Panc1 (cell line): ENCODE data around the gene EML1. TPM values are rescaled to one million over a fixed set of nuclear protein-coding genes. Genes with fewer than 3 reads are reported as not detected.

Source experiments
- ATAC-seq: fragments of 200-7000 bp; cut with Tn5 transposase; 2 replicates; pipeline ENCODE4 v1.9.1; 2020; ENCODE audit warnings: mild to moderate bottlenecking, moderate library complexity
- BruUV-seq: library from RNA; stranded (reverse); fragments of 400-500 nt; replicated peaks from 2 replicates; lab custom pipeline; 2021; lab: Mats Ljungman, UMichigan
- CTCF ChIA-PET: fragments of 300-600 bp; sonication (Branson Sonifier 250); formaldehyde crosslinking; loops from one replicate; lab custom pipeline; 2022; ENCODE audit warnings: antibody characterized with exemption; lab: Charles Lee
- POLR2A ChIA-PET: fragments of 300-600 bp; sonication (Branson Sonifier 250); formaldehyde crosslinking; loops from one replicate; lab custom pipeline; 2022; ENCODE audit warnings: antibody characterized with exemption; lab: Charles Lee
- DNase-seq: peaks from one replicate; pipeline ENCODE4 v3.0.0-alpha.2; 2010; ENCODE audit warnings: low read depth, low spot score
- H3K27ac ChIP-seq: 2 replicates; pipeline ENCODE4 v1.5.1; 2011; ENCODE audit warnings: mild to moderate bottlenecking, low read length, inconsistent platforms
- H3K27me3 ChIP-seq: fragments of 200-500 bp; sonication (Bioruptor generic); 2 replicates; pipeline ENCODE4 v1.6.0; 2014; ENCODE audit warnings: low read length, inconsistent platforms; ENCODE audit not compliant: control insufficient read depth, insufficient read depth
- H3K36me3 ChIP-seq: fragments of 200-500 bp; sonication (Bioruptor generic); 2 replicates; pipeline ENCODE4 v1.5.1; 2014; ENCODE audit warnings: inconsistent platforms, mild to moderate bottlenecking, low read length, moderate library complexity; ENCODE audit not compliant: control insufficient read depth, insufficient read depth
- H3K4me1 ChIP-seq: 2 replicates; pipeline ENCODE4 v1.5.1; 2011; ENCODE audit warnings: inconsistent platforms, mild to moderate bottlenecking, low read length, moderate library complexity; ENCODE audit not compliant: control insufficient read depth, insufficient read depth
- H3K4me3 ChIP-seq, 2 experiments: 2 replicates each; pipeline ENCODE4 v1.5.1; 2011 to 2012; ENCODE audit warnings: low read depth in 2 of 2, low read length in 2 of 2, mild to moderate bottlenecking in 2 of 2, inconsistent platforms in 1 of 2, moderate library complexity in 1 of 2
- H3K9me3 ChIP-seq: fragments of 200-500 bp; sonication (Bioruptor generic); 2 replicates; pipeline ENCODE4 v1.5.1; 2014; ENCODE audit warnings: low read depth, mild to moderate bottlenecking, inconsistent platforms, low read length, moderate library complexity; ENCODE audit not compliant: control insufficient read depth, insufficient read depth
- CTCF ChIP-seq: fragments of 450-650 bp; IDR thresholded peaks from 2 replicates; pipeline ENCODE4 v1.5.1; 2017; ENCODE audit warnings: mild to moderate bottlenecking
- POLR2AphosphoS5 ChIP-seq: IDR thresholded peaks from 2 replicates; pipeline ENCODE4 v1.6.1; 2012; ENCODE audit warnings: mild to moderate bottlenecking, low read depth, low read length, moderate library complexity
- SIN3A ChIP-seq: IDR thresholded peaks from 2 replicates; pipeline ENCODE4 v1.6.1; 2012; ENCODE audit warnings: low read depth, mild to moderate bottlenecking, low read length, moderate library complexity, borderline replicate concordance; ENCODE audit not compliant: insufficient read depth
- TCF7L2 ChIP-seq: IDR thresholded peaks from 2 replicates; pipeline ENCODE4 v1.6.1; 2011; ENCODE audit warnings: mild to moderate bottlenecking, low read depth, low read length, inconsistent platforms
- in situ Hi-C: cut with HindIII; loops from 2 replicates; pipeline ENCODE4 v1.10.0; 2016; ENCODE audit warnings: low sequenced_read_pairs, low pct_unique_long_range_greater_than_20kb
- intact Hi-C: fragments of 100-400 bp; cut with micrococcal nuclease; formaldehyde crosslinking; loops from one replicate; pipeline ENCODE4 v1.10.0; 2022; ENCODE audit not compliant: unreplicated experiment
- total RNA-seq: library from RNA; stranded (reverse); gene quantifications from one replicate; pipeline ENCODE4 v1.2.1, GENCODE V29; 2021; ENCODE audit not compliant: unreplicated experiment
- TF ChIP-seq, protein P1 (sequence below), 2 experiments: IDR thresholded peaks; 2 replicates each; pipeline ENCODE4 v1.6.1; 2011 to 2012; ENCODE audit warnings: low read depth in 2 of 2, control low read depth in 1 of 2, low read length in 1 of 2, mild to moderate bottlenecking in 1 of 2, moderate library complexity in 1 of 2; ENCODE audit not compliant: insufficient read depth in 1 of 2

EML1 gene
- total RNA-seq, 1 experiment from 2014 or later, result 35.3 TPM

DNA sequence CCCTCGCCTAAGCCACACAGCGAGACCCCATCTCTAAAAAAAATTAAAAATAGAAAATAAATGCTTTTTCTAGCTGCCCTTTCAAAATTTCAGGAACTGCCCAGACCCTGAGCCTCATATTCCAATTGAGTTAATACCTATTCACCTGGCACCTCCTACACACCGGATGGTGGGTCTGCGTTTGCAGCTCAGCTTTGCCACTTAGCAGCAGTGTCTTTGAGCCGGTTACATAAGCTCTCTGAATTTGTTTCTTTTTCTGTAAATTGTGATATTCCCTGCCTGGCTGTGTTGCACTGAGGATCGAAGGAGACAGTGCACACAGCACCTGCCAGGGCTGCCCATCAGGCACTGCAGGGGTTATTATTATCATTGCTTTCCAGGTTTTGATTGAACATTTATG lies 125.6 kb downstream of the EML1 start:
- TF ChIP-seq TCF7L2, result no peak
- no peak for TF ChIP-seq CTCF
- TF ChIP-seq POLR2AphosphoS5, result no peak
- TF ChIP-seq SIN3A, result no peak
- TF ChIP-seq, protein P1, sequence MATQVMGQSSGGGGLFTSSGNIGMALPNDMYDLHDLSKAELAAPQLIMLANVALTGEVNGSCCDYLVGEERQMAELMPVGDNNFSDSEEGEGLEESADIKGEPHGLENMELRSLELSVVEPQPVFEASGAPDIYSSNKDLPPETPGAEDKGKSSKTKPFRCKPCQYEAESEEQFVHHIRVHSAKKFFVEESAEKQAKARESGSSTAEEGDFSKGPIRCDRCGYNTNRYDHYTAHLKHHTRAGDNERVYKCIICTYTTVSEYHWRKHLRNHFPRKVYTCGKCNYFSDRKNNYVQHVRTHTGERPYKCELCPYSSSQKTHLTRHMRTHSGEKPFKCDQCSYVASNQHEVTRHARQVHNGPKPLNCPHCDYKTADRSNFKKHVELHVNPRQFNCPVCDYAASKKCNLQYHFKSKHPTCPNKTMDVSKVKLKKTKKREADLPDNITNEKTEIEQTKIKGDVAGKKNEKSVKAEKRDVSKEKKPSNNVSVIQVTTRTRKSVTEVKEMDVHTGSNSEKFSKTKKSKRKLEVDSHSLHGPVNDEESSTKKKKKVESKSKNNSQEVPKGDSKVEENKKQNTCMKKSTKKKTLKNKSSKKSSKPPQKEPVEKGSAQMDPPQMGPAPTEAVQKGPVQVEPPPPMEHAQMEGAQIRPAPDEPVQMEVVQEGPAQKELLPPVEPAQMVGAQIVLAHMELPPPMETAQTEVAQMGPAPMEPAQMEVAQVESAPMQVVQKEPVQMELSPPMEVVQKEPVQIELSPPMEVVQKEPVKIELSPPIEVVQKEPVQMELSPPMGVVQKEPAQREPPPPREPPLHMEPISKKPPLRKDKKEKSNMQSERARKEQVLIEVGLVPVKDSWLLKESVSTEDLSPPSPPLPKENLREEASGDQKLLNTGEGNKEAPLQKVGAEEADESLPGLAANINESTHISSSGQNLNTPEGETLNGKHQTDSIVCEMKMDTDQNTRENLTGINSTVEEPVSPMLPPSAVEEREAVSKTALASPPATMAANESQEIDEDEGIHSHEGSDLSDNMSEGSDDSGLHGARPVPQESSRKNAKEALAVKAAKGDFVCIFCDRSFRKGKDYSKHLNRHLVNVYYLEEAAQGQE (IDR thresholded peaks at IDR 0.05; ENCODE audit: insufficient read depth in 1 of 2, low read depth in 2 of 2, low read length in 1 of 2), result no peak
- in situ Hi-C loops, result no loop called here

GRCh38 chr14:99921425-99921824 lies 128.2 kb downstream of the EML1 start:
- intact Hi-C loops, result no loop called here
- no peak overlapping the region for H3K4me3 ChIP-seq
- no peaks in the 10 kb centered on the region for H3K9me3 ChIP-seq
- in situ Hi-C loops, result no loop called here
- H3K4me1 ChIP-seq, result no peaks in the 10 kb centered on the region
- no peak overlapping the region for H3K27ac ChIP-seq
- no TSS peak for BruUV-seq
- ATAC-seq, result no peak
- CTCF ChIA-PET, result no interaction called here
- no peak for DNase-seq
- POLR2A ChIA-PET, result no interaction called here
- no peaks in the 10 kb centered on the region for H3K36me3 ChIP-seq
- TF ChIP-seq SIN3A (no peak), POLR2AphosphoS5 (no peak), CTCF (no peak), TCF7L2 (no peak)
- TF ChIP-seq, protein P1 (IDR thresholded peaks at IDR 0.05; ENCODE audit: insufficient read depth in 1 of 2, low read depth in 2 of 2, low read length in 1 of 2), result no peak
- no peaks in the 10 kb centered on the region for H3K27me3 ChIP-seq

More for the DNA sequence above, 125.6 kb downstream of the EML1 start:
- no peaks in the 10 kb centered on the region for H3K9me3 ChIP-seq
- DNase-seq (no peak), ATAC-seq (no peak)
- H3K27ac ChIP-seq, result no peak overlapping the region
- H3K27me3 ChIP-seq, result no peaks in the 10 kb centered on the region
- BruUV-seq, result no TSS peak
- POLR2A ChIA-PET, result no interaction called here
- H3K4me1 ChIP-seq, result no peaks in the 10 kb centered on the region
- H3K36me3 ChIP-seq, result no peaks in the 10 kb centered on the region
- CTCF ChIA-PET, result no interaction called here
- no peak overlapping the region for H3K4me3 ChIP-seq
- intact Hi-C loops, result no loop called here
